ENCODE results near the gene PDE5A. TPM values are rescaled to one million over a fixed set of nuclear protein-coding genes. Genes with fewer than 3 reads are reported as not detected.

PDE5A gene
- total RNA-seq, 1 experiment from 2014 or later, result 8.5 TPM

- Histone ChIP-seq H3F3A (ENCODE audit: insufficient read depth, low read depth) (no peaks in the 10 kb centered on the region), H3K4me1 (replicated peaks; ENCODE audit: insufficient read depth) (no peaks in the 10 kb centered on the region), H3K79me2 (ENCODE audit: low read depth) (no peaks in the 10 kb centered on the region), H3K9me3 (ENCODE audit: insufficient read depth, low read depth) (no peaks in the 10 kb centered on the region), H4K20me1 (ENCODE audit: insufficient read depth) (no peaks in the 10 kb centered on the region), H3K27me3 (ENCODE audit: insufficient read depth, low read depth) (no peaks in the 10 kb centered on the region), H3K4me3 (no peak overlapping the region), H3K27ac (no peak overlapping the region), H3K9me2 (ENCODE audit: insufficient read depth) (no peaks in the 10 kb centered on the region), H3K36me3 (ENCODE audit: low read depth) (peaks cover 5% of the 10 kb centered on the region; the same call in 1 of the 2 replicates), H2AFZ (no peak overlapping the region), H3K4me2 (no peak overlapping the region)
- no TSS peak for BruUV-seq (replicated peaks)
- ChIA-PET CTCF (no interaction called here), POLR2A (ENCODE audit: unreplicated experiment) (no interaction called here)
- intact Hi-C loops (cut with micrococcal nuclease; ENCODE audit: unreplicated experiment), result no loop called here
- TF ChIP-seq EZH2 (IDR thresholded peaks at IDR 0.05; ENCODE audit: low read depth) (no peak), CTCF (conservative IDR thresholded peaks at IDR 0.05) (no peak)
- DNase-seq, result no peak
These were observed 107.3 kb downstream of the PDE5A start for GRCh38 chr4:119521268-119521667.

- Histone ChIP-seq H3K4me2 (no peak overlapping the region), H2AFZ (no peak overlapping the region), H3K79me2 (ENCODE audit: low read depth) (no peaks in the 10 kb centered on the region), H3K36me3 (ENCODE audit: low read depth) (peaks cover 5% of the 10 kb centered on the region; the same call in 1 of the 2 replicates), H3K4me1 (replicated peaks; ENCODE audit: insufficient read depth) (no peaks in the 10 kb centered on the region), H3K4me3 (no peak overlapping the region), H3K27me3 (ENCODE audit: insufficient read depth, low read depth) (no peaks in the 10 kb centered on the region), H3F3A (ENCODE audit: insufficient read depth, low read depth) (no peaks in the 10 kb centered on the region), H3K27ac (no peak overlapping the region), H3K9me2 (ENCODE audit: insufficient read depth) (no peaks in the 10 kb centered on the region), H3K9me3 (ENCODE audit: insufficient read depth, low read depth) (no peaks in the 10 kb centered on the region), H4K20me1 (ENCODE audit: insufficient read depth) (no peaks in the 10 kb centered on the region)
- no TSS peak for BruUV-seq (replicated peaks)
- no peak for DNase-seq
- CTCF ChIA-PET, result no interaction called here
- POLR2A ChIA-PET (ENCODE audit: unreplicated experiment), result no interaction called here
- intact Hi-C loops (cut with micrococcal nuclease; ENCODE audit: unreplicated experiment), result no loop called here
- TF ChIP-seq EZH2 (IDR thresholded peaks at IDR 0.05; ENCODE audit: low read depth) (no peak), CTCF (conservative IDR thresholded peaks at IDR 0.05) (no peak)
These were observed 109.6 kb downstream of the PDE5A start for GRCh38 chr4:119518915-119519410.

GRCh38 chr4:119518230-119518892, 110.2 kb downstream of the PDE5A start:
- Histone ChIP-seq H3F3A (ENCODE audit: insufficient read depth, low read depth) (no peaks in the 10 kb centered on the region), H3K36me3 (ENCODE audit: low read depth) (peaks cover 5% of the 10 kb centered on the region; the same call in 1 of the 2 replicates), H3K9me3 (ENCODE audit: insufficient read depth, low read depth) (no peaks in the 10 kb centered on the region), H3K4me2 (no peak overlapping the region), H3K27me3 (ENCODE audit: insufficient read depth, low read depth) (no peaks in the 10 kb centered on the region), H2AFZ (no peak overlapping the region), H3K79me2 (ENCODE audit: low read depth) (no peaks in the 10 kb centered on the region), H3K4me1 (replicated peaks; ENCODE audit: insufficient read depth) (no peaks in the 10 kb centered on the region), H3K9me2 (ENCODE audit: insufficient read depth) (no peaks in the 10 kb centered on the region), H3K4me3 (no peak overlapping the region), H3K27ac (no peak overlapping the region), H4K20me1 (ENCODE audit: insufficient read depth) (no peaks in the 10 kb centered on the region)
- no peak for DNase-seq
- ChIA-PET CTCF (no interaction called here), POLR2A (ENCODE audit: unreplicated experiment) (no interaction called here)
- no peak for TF ChIP-seq EZH2 (IDR thresholded peaks at IDR 0.05; ENCODE audit: low read depth)
- no peak for TF ChIP-seq CTCF (conservative IDR thresholded peaks at IDR 0.05)
- BruUV-seq (replicated peaks), result no TSS peak
- intact Hi-C loops (cut with micrococcal nuclease; ENCODE audit: unreplicated experiment), result no loop called here

Measured in PC-9 (cell line).